Caco-2 (cell line): ENCODE measurements around the gene C1orf105. TPM values are rescaled to one million over a fixed set of nuclear protein-coding genes. Genes with fewer than 3 reads are reported as not detected.

Experiments used
- BruUV-seq: library from RNA; stranded (reverse); fragments of 400-500 nt; replicated peaks from 2 replicates; lab custom pipeline; 2021; lab: Mats Ljungman, UMichigan
- CTCF ChIA-PET: fragments of 300-600 bp; sonication (Branson Sonifier 250); formaldehyde crosslinking; loops from one replicate; lab custom pipeline; 2022; ENCODE audit warnings: antibody characterized with exemption; lab: Charles Lee
- POLR2A ChIA-PET: fragments of 300-600 bp; sonication (Branson Sonifier 250); formaldehyde crosslinking; loops from one replicate; lab custom pipeline; 2022; ENCODE audit warnings: antibody characterized with exemption; lab: Charles Lee
- DNase-seq, 2 experiments: peaks; one replicate each; pipeline versions ENCODE4 v3.0.0 to v3.0.0-alpha.2; 2020 to 2022
- H3K27me3 ChIP-seq: replicated peaks from 2 replicates; pipeline ENCODE4 v1.6.0; 2011; ENCODE audit warnings: low read length; ENCODE audit not compliant: control insufficient read depth, insufficient read depth
- H3K36me3 ChIP-seq: 2 replicates; pipeline ENCODE4 v1.5.1; 2011; ENCODE audit warnings: low read length; ENCODE audit not compliant: control insufficient read depth, insufficient read depth
- H3K4me1 ChIP-seq: fragments of 250-450 bp; sonication (Bioruptor Pico); 2 replicates; pipeline ENCODE4 v1.5.1; 2020; ENCODE audit warnings: mild to moderate bottlenecking
- H3K4me3 ChIP-seq: 2 replicates; pipeline ENCODE4 v1.5.1; 2011; ENCODE audit warnings: low read depth, mild to moderate bottlenecking, control low read depth, low read length
- H3K9me3 ChIP-seq: fragments of 250-450 bp; sonication (Bioruptor Pico); 2 replicates; pipeline ENCODE4 v1.5.1; 2020; ENCODE audit warnings: mild to moderate bottlenecking, moderate library complexity
- H3K27ac Mint-ChIP-seq: one replicate; pipeline ENCODE4 v1.8.0; 2022; ENCODE audit warnings: mixed read lengths; ENCODE audit not compliant: unreplicated experiment
- H3K27me3 Mint-ChIP-seq: one replicate; pipeline ENCODE4 v1.8.0; 2022; ENCODE audit warnings: mixed read lengths; ENCODE audit not compliant: insufficient read depth, unreplicated experiment
- H3K36me3 Mint-ChIP-seq: one replicate; pipeline ENCODE4 v1.8.0; 2022; ENCODE audit warnings: mild to moderate bottlenecking, mixed read lengths; ENCODE audit not compliant: insufficient read depth, unreplicated experiment
- H3K4me1 Mint-ChIP-seq: one replicate; pipeline ENCODE4 v1.8.0; 2022; ENCODE audit warnings: low read depth, mixed read lengths; ENCODE audit not compliant: unreplicated experiment
- H3K4me3 Mint-ChIP-seq: one replicate; pipeline ENCODE4 v1.8.0; 2022; ENCODE audit warnings: mild to moderate bottlenecking, moderate library complexity, mixed read lengths; ENCODE audit not compliant: unreplicated experiment
- H3K9me3 Mint-ChIP-seq: one replicate; pipeline ENCODE4 v1.8.0; 2022; ENCODE audit warnings: mixed read lengths; ENCODE audit not compliant: unreplicated experiment
- intact Hi-C: fragments of 100-400 bp; cut with micrococcal nuclease; formaldehyde crosslinking; loops from one replicate; pipeline ENCODE4 v1.10.0; 2022; ENCODE audit not compliant: unreplicated experiment
- total RNA-seq: library from RNA; stranded (reverse); gene quantifications from 2 replicates; pipeline ENCODE4 v1.2.3, GENCODE V29; 2022
- TF ChIP-seq, protein P1 (sequence below), 2 experiments: fragments of 200-600 bp in 1 of 2; IDR thresholded peaks; 1 replicate in 1 of 2; 2 replicates in 1 of 2; pipeline versions ENCODE4 v1.5.1 to v1.8.0; 2011 to 2022; ENCODE audit warnings: antibody characterized with exemption in 1 of 2, control low read depth in 1 of 2, inconsistent platforms in 1 of 2, low read depth in 1 of 2, low read length in 1 of 2, mild to moderate bottlenecking in 1 of 2, moderate library complexity in 1 of 2; ENCODE audit not compliant: insufficient read depth in 1 of 2, severe bottlenecking in 1 of 2, unreplicated experiment in 1 of 2

The C1orf105 gene
- total RNA-seq, 1 experiment from 2014 or later: 0.82 TPM

DNA sequence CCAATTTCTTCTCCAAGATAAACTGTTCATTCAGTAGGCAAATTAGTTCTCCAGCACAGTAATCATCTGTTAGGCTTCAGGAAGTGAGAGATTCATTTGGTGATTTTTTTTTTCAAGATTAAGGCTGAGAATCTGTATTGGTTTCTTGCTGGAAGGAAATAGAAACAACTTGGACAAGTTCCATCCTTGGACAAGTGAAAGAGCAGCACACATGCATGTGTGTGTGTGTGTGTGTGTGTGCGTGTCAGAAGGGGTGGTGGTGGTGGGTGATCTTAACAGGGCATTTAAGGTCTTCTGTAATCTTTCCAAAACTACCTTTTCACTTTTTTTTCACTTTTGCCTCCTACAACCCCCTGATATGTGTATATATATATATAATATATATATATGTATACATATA is 96.6 kb downstream of the C1orf105 start:
- H3K9me3 ChIP-seq: peaks cover 6% of the 10 kb centered on the region; the same call in 1 of the 2 replicates
- no peak overlapping the region for H3K4me3 ChIP-seq
- no peaks in the 10 kb centered on the region for H3K36me3 ChIP-seq
- CTCF ChIA-PET: no interaction called here
- no peaks in the 10 kb centered on the region for H3K4me1 ChIP-seq
- no TSS peak for BruUV-seq
- POLR2A ChIA-PET: no interaction called here
- Mint-ChIP-seq H3K4me1 (no peaks in the 10 kb centered on the region), H3K9me3 (peaks cover 8% of the 10 kb centered on the region), H3K4me3 (no peak overlapping the region), H3K27ac (no peak overlapping the region), H3K27me3 (no peaks in the 10 kb centered on the region), H3K36me3 (no peaks in the 10 kb centered on the region)
- H3K27me3 ChIP-seq: no peaks in the 10 kb centered on the region
- intact Hi-C loops: no loop called here
- no peak for DNase-seq
- TF ChIP-seq, protein P1, sequence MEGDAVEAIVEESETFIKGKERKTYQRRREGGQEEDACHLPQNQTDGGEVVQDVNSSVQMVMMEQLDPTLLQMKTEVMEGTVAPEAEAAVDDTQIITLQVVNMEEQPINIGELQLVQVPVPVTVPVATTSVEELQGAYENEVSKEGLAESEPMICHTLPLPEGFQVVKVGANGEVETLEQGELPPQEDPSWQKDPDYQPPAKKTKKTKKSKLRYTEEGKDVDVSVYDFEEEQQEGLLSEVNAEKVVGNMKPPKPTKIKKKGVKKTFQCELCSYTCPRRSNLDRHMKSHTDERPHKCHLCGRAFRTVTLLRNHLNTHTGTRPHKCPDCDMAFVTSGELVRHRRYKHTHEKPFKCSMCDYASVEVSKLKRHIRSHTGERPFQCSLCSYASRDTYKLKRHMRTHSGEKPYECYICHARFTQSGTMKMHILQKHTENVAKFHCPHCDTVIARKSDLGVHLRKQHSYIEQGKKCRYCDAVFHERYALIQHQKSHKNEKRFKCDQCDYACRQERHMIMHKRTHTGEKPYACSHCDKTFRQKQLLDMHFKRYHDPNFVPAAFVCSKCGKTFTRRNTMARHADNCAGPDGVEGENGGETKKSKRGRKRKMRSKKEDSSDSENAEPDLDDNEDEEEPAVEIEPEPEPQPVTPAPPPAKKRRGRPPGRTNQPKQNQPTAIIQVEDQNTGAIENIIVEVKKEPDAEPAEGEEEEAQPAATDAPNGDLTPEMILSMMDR (IDR thresholded peaks at IDR 0.05; ENCODE audit: insufficient read depth in 1 of 2, low read depth in 1 of 2, low read length in 1 of 2, severe bottlenecking in 1 of 2, unreplicated experiment in 1 of 2): no peak

GRCh38 chr1:172517545-172517944 is 97.1 kb downstream of the C1orf105 start:
- peaks cover 6% of the 10 kb centered on the region; the same call in 1 of the 2 replicates for H3K9me3 ChIP-seq
- H3K4me3 Mint-ChIP-seq: no peak overlapping the region
- BruUV-seq: no TSS peak
- CTCF ChIA-PET: no interaction called here
- H3K27me3 Mint-ChIP-seq: no peaks in the 10 kb centered on the region
- no peak overlapping the region for H3K27ac Mint-ChIP-seq
- no peaks in the 10 kb centered on the region for H3K4me1 ChIP-seq
- POLR2A ChIA-PET: no interaction called here
- H3K9me3 Mint-ChIP-seq: peaks cover 8% of the 10 kb centered on the region
- intact Hi-C loops: no loop called here
- H3K4me1 Mint-ChIP-seq: no peaks in the 10 kb centered on the region
- TF ChIP-seq, protein P1 (IDR thresholded peaks at IDR 0.05; ENCODE audit: insufficient read depth in 1 of 2, low read depth in 1 of 2, low read length in 1 of 2, severe bottlenecking in 1 of 2, unreplicated experiment in 1 of 2): no peak
- no peak for DNase-seq
- H3K36me3 Mint-ChIP-seq: no peaks in the 10 kb centered on the region
- no peaks in the 10 kb centered on the region for H3K27me3 ChIP-seq
- H3K36me3 ChIP-seq: no peaks in the 10 kb centered on the region
- H3K4me3 ChIP-seq: no peak overlapping the region

Other genes with a start within 250 kb of the C1orf105 start
- gene PIGC, start 23.4 kb downstream of the C1orf105 start, total RNA-seq: 23.7 and 26.1 TPM in 2 replicates
- gene SUCO, start 112.5 kb downstream of the C1orf105 start, total RNA-seq: 48.4 and 50.3 TPM in 2 replicates
- gene FASLG, start 238.4 kb downstream of the C1orf105 start, total RNA-seq: not detected in 2 replicates